Mucosa of descending colon (tissue), 3 donors: ENCODE measurements around the gene ENPP6. TPM values are rescaled to one million over a fixed set of nuclear protein-coding genes. Genes with fewer than 3 reads are reported as not detected.
A peak's percentile ranks its signal among the peaks of the same experiment; 100 is the strongest.

Experiments used
- ATAC-seq: fragments of 200-7000 bp; cut with Tn5 transposase; one replicate; pipeline ENCODE4 v1.9.1; 2020; ENCODE audit warnings: mild to moderate bottlenecking, moderate library complexity
- DNase-seq, 3 donors: peaks; one replicate each; pipeline ENCODE4 v3.0.0-alpha.2; 2020
- H3K36me3 ChIP-seq: fragments of 200-600 bp; one replicate; pipeline ENCODE4 v1.8.0; 2021; ENCODE audit warnings: low read depth, mild to moderate bottlenecking
- H3K4me1 ChIP-seq: fragments of 200-600 bp; one replicate; pipeline ENCODE4 v1.8.0; 2021; ENCODE audit warnings: low read depth, mild to moderate bottlenecking
- H3K4me3 ChIP-seq: fragments of 200-600 bp; one replicate; pipeline ENCODE4 v1.8.0; 2021; ENCODE audit warnings: mild to moderate bottlenecking
- H3K9me3 ChIP-seq: fragments of 200-600 bp; one replicate; pipeline ENCODE4 v1.8.0; 2021; ENCODE audit warnings: mild to moderate bottlenecking
- CTCF ChIP-seq: fragments of 200-600 bp; IDR thresholded peaks from one replicate; pipeline ENCODE4 v1.8.0; 2022; ENCODE audit warnings: antibody characterized with exemption, mild to moderate bottlenecking
- intact Hi-C, 2 donors: fragments of 100-400 bp; cut with DNase I in 1 of 2; cut with micrococcal nuclease in 1 of 2; formaldehyde crosslinking; loops; one replicate each; pipeline versions ENCODE4 v1.11.0 to v1.11.1; 2022; cut with DNase I, micrococcal nuclease
- total RNA-seq, 3 donors: library from RNA; stranded (reverse); fragmentation: NEBNext Ultra II Directional in 2 of 3; extraction: Animal tissue kit (Norgen Biotek cat#: 25700) in 2 of 3; gene quantifications; one replicate each; pipeline versions ENCODE4 v1.2.1 to v1.2.4, GENCODE V29; 2021 to 2023
- donor health status: DM: no; HTN: no; CAD: no; lungs with moderate emphysema.
- donor health status: DM: no; HTN: no; CAD: no.
- donor health status: DM: no; HTN: yes; CAD: no.

ENPP6 gene
- total RNA-seq, 3 donors from 2014 or later, result 0.35 to 0.57 (median 0.43) TPM

- H3K9me3 ChIP-seq, result no peaks in the 10 kb centered on the region
- no peak overlapping the region for H3K4me3 ChIP-seq
- ATAC-seq, result no peak
- intact Hi-C loops, result no loop called here
- H3K4me1 ChIP-seq, result peaks cover 9% of the 10 kb centered on the region
- H3K36me3 ChIP-seq, result no peaks in the 10 kb centered on the region
- DNase-seq, result no peak
- TF ChIP-seq CTCF, result no peak
Observed at GRCh38 chr4:184151988-184152485, 65.6 kb downstream of the ENPP6 start.

GRCh38 chr4:184150102-184150839, 67.4 kb downstream of the ENPP6 start:
- peak in 1 of 3 donors; percentile 17 for DNase-seq
- no peak for TF ChIP-seq CTCF
- Histone ChIP-seq H3K9me3 (no peaks in the 10 kb centered on the region), H3K4me1 (peaks cover 9% of the 10 kb centered on the region), H3K36me3 (no peaks in the 10 kb centered on the region), H3K4me3 (no peak overlapping the region)
- intact Hi-C loops, result no loop called here
- ATAC-seq, result peak; percentile 77

GRCh38 chr4:184148738-184149637, 68.7 kb downstream of the ENPP6 start:
- no peaks in the 10 kb centered on the region for H3K36me3 ChIP-seq
- DNase-seq, result no peak
- ATAC-seq, result no peak
- H3K4me1 ChIP-seq, result peaks cover 9% of the 10 kb centered on the region
- no peak for TF ChIP-seq CTCF
- H3K4me3 ChIP-seq, result no peak overlapping the region
- intact Hi-C loops, result no loop called here
- H3K9me3 ChIP-seq, result no peaks in the 10 kb centered on the region

GRCh38 chr4:184147858-184148737, 69.6 kb downstream of the ENPP6 start:
- no peaks in the 10 kb centered on the region for H3K9me3 ChIP-seq
- H3K36me3 ChIP-seq, result no peaks in the 10 kb centered on the region
- peaks cover 9% of the 10 kb centered on the region for H3K4me1 ChIP-seq
- DNase-seq, result no peak
- ATAC-seq, result no peak
- intact Hi-C loops, result no loop called here
- no peak for TF ChIP-seq CTCF
- H3K4me3 ChIP-seq, result no peak overlapping the region

- ATAC-seq, result no peak
- no peaks in the 10 kb centered on the region for H3K36me3 ChIP-seq
- no peak for DNase-seq
- no peak overlapping the region for H3K4me3 ChIP-seq
- TF ChIP-seq CTCF, result no peak
- intact Hi-C loops, result no loop called here
- no peaks in the 10 kb centered on the region for H3K9me3 ChIP-seq
- H3K4me1 ChIP-seq, result peaks cover 9% of the 10 kb centered on the region
Observed at GRCh38 chr4:184146951-184147350, 70.7 kb downstream of the ENPP6 start.
